Panc1 (cell line): ENCODE results near the gene SMOC2. TPM values are rescaled to one million over a fixed set of nuclear protein-coding genes. Genes with fewer than 3 reads are reported as not detected.

Experiments
- ATAC-seq: fragments of 200-7000 bp; cut with Tn5 transposase; 2 replicates; pipeline ENCODE4 v1.9.1; 2020; ENCODE audit warnings: mild to moderate bottlenecking, moderate library complexity
- BruUV-seq: library from RNA; stranded (reverse); fragments of 400-500 nt; replicated peaks from 2 replicates; lab custom pipeline; 2021; lab: Mats Ljungman, UMichigan
- CTCF ChIA-PET: fragments of 300-600 bp; sonication (Branson Sonifier 250); formaldehyde crosslinking; loops from one replicate; lab custom pipeline; 2022; ENCODE audit warnings: antibody characterized with exemption; lab: Charles Lee
- POLR2A ChIA-PET: fragments of 300-600 bp; sonication (Branson Sonifier 250); formaldehyde crosslinking; loops from one replicate; lab custom pipeline; 2022; ENCODE audit warnings: antibody characterized with exemption; lab: Charles Lee
- DNase-seq: peaks from one replicate; pipeline ENCODE4 v3.0.0-alpha.2; 2010; ENCODE audit warnings: low read depth, low spot score
- H3K27ac ChIP-seq: 2 replicates; pipeline ENCODE4 v1.5.1; 2011; ENCODE audit warnings: mild to moderate bottlenecking, low read length, inconsistent platforms
- H3K27me3 ChIP-seq: fragments of 200-500 bp; sonication (Bioruptor generic); 2 replicates; pipeline ENCODE4 v1.6.0; 2014; ENCODE audit warnings: low read length, inconsistent platforms; ENCODE audit not compliant: control insufficient read depth, insufficient read depth
- H3K36me3 ChIP-seq: fragments of 200-500 bp; sonication (Bioruptor generic); 2 replicates; pipeline ENCODE4 v1.5.1; 2014; ENCODE audit warnings: inconsistent platforms, mild to moderate bottlenecking, low read length, moderate library complexity; ENCODE audit not compliant: control insufficient read depth, insufficient read depth
- H3K4me1 ChIP-seq: 2 replicates; pipeline ENCODE4 v1.5.1; 2011; ENCODE audit warnings: inconsistent platforms, mild to moderate bottlenecking, low read length, moderate library complexity; ENCODE audit not compliant: control insufficient read depth, insufficient read depth
- H3K4me3 ChIP-seq, 2 experiments: 2 replicates each; pipeline ENCODE4 v1.5.1; 2011 to 2012; ENCODE audit warnings: low read depth in 2 of 2, low read length in 2 of 2, mild to moderate bottlenecking in 2 of 2, inconsistent platforms in 1 of 2, moderate library complexity in 1 of 2
- H3K9me3 ChIP-seq: fragments of 200-500 bp; sonication (Bioruptor generic); 2 replicates; pipeline ENCODE4 v1.5.1; 2014; ENCODE audit warnings: low read depth, mild to moderate bottlenecking, inconsistent platforms, low read length, moderate library complexity; ENCODE audit not compliant: control insufficient read depth, insufficient read depth
- POLR2AphosphoS5 ChIP-seq: IDR thresholded peaks from 2 replicates; pipeline ENCODE4 v1.6.1; 2012; ENCODE audit warnings: mild to moderate bottlenecking, low read depth, low read length, moderate library complexity
- SIN3A ChIP-seq: IDR thresholded peaks from 2 replicates; pipeline ENCODE4 v1.6.1; 2012; ENCODE audit warnings: low read depth, mild to moderate bottlenecking, low read length, moderate library complexity, borderline replicate concordance; ENCODE audit not compliant: insufficient read depth
- TCF7L2 ChIP-seq: IDR thresholded peaks from 2 replicates; pipeline ENCODE4 v1.6.1; 2011; ENCODE audit warnings: mild to moderate bottlenecking, low read depth, low read length, inconsistent platforms
- in situ Hi-C: cut with HindIII; loops from 2 replicates; pipeline ENCODE4 v1.10.0; 2016; ENCODE audit warnings: low sequenced_read_pairs, low pct_unique_long_range_greater_than_20kb
- intact Hi-C: fragments of 100-400 bp; cut with micrococcal nuclease; formaldehyde crosslinking; loops from one replicate; pipeline ENCODE4 v1.10.0; 2022; ENCODE audit not compliant: unreplicated experiment
- total RNA-seq: library from RNA; stranded (reverse); gene quantifications from one replicate; pipeline ENCODE4 v1.2.1, GENCODE V29; 2021; ENCODE audit not compliant: unreplicated experiment
- TF ChIP-seq, protein P1 (sequence below), 2 experiments: IDR thresholded peaks; 2 replicates each; pipeline ENCODE4 v1.6.1; 2011 to 2012; ENCODE audit warnings: low read depth in 2 of 2, control low read depth in 1 of 2, low read length in 1 of 2, mild to moderate bottlenecking in 1 of 2, moderate library complexity in 1 of 2; ENCODE audit not compliant: insufficient read depth in 1 of 2
- TF ChIP-seq, protein P2 (sequence below): fragments of 450-650 bp; IDR thresholded peaks from 2 replicates; pipeline ENCODE4 v1.5.1; 2017; ENCODE audit warnings: mild to moderate bottlenecking

SMOC2 gene
- total RNA-seq, 1 experiment from 2014 or later: 0.13 TPM

DNA sequence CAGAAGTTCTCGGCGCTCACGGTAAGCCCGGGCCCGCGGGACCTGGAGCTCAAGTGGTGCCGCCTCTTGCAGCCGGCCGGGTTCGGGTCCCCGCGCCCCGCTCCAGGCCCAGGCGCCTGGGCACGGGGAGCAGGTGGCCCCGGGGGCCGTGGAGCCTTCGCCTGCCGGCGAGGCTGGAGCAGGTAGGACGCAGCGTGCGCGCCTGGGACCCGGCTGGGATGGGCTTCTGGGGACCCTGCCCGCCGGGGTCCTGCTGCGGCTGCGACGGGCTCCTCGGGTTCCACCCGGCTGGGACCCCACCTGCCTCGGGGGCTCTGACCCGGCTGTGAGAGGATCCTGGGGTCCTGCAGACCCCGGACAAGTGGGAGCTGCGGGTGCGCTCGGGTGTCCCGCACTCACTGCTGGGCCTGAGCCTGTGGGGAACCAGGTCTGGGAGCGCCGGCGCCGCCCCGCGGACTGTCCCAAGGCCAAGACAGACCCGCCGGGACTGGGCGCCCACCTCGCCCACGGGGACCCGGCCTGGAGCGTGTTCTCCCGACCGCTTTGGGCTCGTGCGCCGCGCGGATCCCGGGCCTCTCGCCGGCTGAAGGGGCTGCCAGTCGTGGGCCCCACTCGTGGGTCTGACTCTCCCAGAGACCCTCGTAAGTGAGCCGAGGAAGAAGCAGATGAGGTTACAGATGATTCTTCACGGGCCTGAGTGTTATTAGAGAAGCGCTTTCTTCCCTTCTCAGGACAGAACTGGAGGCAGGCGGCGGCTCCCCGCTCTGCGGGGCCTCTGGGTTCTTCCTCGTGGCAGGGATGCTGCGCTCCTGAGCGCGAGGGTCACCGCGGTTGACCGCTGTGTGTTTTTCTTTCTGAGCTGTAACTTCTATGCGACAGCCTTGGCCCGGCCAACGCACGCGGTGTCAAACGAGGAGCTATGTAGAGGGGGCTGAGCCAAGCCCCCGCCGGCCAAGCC is 729 bp downstream of the SMOC2 start:
- H3K36me3 ChIP-seq: no peaks in the 10 kb centered on the region
- ATAC-seq (peak; percentile 54), DNase-seq (no peak)
- CTCF ChIA-PET: no interaction called here
- TF ChIP-seq, protein P1, sequence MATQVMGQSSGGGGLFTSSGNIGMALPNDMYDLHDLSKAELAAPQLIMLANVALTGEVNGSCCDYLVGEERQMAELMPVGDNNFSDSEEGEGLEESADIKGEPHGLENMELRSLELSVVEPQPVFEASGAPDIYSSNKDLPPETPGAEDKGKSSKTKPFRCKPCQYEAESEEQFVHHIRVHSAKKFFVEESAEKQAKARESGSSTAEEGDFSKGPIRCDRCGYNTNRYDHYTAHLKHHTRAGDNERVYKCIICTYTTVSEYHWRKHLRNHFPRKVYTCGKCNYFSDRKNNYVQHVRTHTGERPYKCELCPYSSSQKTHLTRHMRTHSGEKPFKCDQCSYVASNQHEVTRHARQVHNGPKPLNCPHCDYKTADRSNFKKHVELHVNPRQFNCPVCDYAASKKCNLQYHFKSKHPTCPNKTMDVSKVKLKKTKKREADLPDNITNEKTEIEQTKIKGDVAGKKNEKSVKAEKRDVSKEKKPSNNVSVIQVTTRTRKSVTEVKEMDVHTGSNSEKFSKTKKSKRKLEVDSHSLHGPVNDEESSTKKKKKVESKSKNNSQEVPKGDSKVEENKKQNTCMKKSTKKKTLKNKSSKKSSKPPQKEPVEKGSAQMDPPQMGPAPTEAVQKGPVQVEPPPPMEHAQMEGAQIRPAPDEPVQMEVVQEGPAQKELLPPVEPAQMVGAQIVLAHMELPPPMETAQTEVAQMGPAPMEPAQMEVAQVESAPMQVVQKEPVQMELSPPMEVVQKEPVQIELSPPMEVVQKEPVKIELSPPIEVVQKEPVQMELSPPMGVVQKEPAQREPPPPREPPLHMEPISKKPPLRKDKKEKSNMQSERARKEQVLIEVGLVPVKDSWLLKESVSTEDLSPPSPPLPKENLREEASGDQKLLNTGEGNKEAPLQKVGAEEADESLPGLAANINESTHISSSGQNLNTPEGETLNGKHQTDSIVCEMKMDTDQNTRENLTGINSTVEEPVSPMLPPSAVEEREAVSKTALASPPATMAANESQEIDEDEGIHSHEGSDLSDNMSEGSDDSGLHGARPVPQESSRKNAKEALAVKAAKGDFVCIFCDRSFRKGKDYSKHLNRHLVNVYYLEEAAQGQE (IDR thresholded peaks at IDR 0.05; ENCODE audit: insufficient read depth in 1 of 2, low read depth in 2 of 2, low read length in 1 of 2): no peak
- no peak for TF ChIP-seq SIN3A
- TF ChIP-seq POLR2AphosphoS5: no peak
- TF ChIP-seq, protein P2, sequence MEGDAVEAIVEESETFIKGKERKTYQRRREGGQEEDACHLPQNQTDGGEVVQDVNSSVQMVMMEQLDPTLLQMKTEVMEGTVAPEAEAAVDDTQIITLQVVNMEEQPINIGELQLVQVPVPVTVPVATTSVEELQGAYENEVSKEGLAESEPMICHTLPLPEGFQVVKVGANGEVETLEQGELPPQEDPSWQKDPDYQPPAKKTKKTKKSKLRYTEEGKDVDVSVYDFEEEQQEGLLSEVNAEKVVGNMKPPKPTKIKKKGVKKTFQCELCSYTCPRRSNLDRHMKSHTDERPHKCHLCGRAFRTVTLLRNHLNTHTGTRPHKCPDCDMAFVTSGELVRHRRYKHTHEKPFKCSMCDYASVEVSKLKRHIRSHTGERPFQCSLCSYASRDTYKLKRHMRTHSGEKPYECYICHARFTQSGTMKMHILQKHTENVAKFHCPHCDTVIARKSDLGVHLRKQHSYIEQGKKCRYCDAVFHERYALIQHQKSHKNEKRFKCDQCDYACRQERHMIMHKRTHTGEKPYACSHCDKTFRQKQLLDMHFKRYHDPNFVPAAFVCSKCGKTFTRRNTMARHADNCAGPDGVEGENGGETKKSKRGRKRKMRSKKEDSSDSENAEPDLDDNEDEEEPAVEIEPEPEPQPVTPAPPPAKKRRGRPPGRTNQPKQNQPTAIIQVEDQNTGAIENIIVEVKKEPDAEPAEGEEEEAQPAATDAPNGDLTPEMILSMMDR: no peak
- no peak for TF ChIP-seq TCF7L2
- no peaks in the 10 kb centered on the region for H3K9me3 ChIP-seq
- POLR2A ChIA-PET: no interaction called here
- in situ Hi-C loops (no loop called here), intact Hi-C loops (no loop called here)
- no peak overlapping the region for H3K4me3 ChIP-seq
- BruUV-seq: no TSS peak
- H3K4me1 ChIP-seq: no peaks in the 10 kb centered on the region
- peaks cover 66% of the 10 kb centered on the region for H3K27me3 ChIP-seq
- H3K27ac ChIP-seq: no peak overlapping the region

DNA sequence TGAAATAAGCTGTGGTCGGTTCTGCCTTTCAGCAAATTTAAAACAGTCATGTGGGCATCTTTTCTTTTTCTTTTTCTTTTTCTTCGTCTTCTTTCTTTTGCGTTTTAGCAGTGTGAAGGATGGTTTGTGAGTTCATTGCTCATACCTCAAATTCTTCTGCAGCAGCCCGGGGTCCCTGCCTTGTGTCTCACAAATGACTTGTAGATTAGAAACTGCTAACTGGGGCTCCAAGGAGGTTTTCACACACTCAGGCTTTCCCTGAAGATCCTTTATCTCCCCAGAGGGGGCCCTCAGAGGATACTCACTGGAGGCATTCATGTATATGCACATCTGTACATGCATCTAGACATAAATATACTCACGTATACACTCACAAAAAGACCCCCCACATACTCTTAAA is 1.7 kb downstream of the SMOC2 start:
- POLR2A ChIA-PET: no interaction called here
- BruUV-seq: no TSS peak
- no peak for TF ChIP-seq SIN3A
- TF ChIP-seq, protein P1 (IDR thresholded peaks at IDR 0.05; ENCODE audit: insufficient read depth in 1 of 2, low read depth in 2 of 2, low read length in 1 of 2): no peak
- TF ChIP-seq, protein P2: no peak
- TF ChIP-seq POLR2AphosphoS5: no peak
- no peak for TF ChIP-seq TCF7L2
- no peak for DNase-seq
- Histone ChIP-seq H3K36me3 (no peaks in the 10 kb centered on the region), H3K27ac (no peak overlapping the region), H3K27me3 (peaks cover 65% of the 10 kb centered on the region), H3K4me1 (no peaks in the 10 kb centered on the region), H3K4me3 (no peak overlapping the region), H3K9me3 (no peaks in the 10 kb centered on the region)
- CTCF ChIA-PET: no interaction called here
- no peak for ATAC-seq
- in situ Hi-C loops (no loop called here), intact Hi-C loops (no loop called here)
